ENCODE measurements around the gene LIN7C. TPM values are rescaled to one million over a fixed set of nuclear protein-coding genes. Genes with fewer than 3 reads are reported as not detected.

Gene LIN7C
- polyA plus RNA-seq, 2 of the 4 experiments (the other 2 are of a cell fraction): 10.1 to 31.0 TPM

DNA sequence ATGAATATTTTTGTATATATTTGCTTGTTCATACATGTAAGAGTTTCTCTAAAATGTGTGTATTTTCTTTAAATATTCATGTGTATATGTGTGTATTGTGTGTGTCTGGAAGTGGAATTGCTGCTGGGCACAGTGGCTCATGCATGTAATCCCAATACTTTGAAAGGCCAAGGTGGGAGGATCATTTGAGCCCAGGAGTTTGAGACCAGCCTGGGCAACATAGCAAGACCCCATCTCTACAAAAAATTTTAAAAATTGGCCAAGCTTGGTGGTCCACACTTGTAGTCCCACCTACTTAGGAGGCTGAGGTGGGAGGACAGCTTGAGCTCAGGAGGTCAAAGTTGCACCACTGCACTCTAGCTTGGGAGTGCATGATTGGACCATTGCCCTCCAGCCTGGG, 29.3 kb downstream of the LIN7C start:
- Histone ChIP-seq H3K4me1 (0 out of 3 replicates have a peak, but pooled peaks cover 5% of the 10 kb centered on the region), H3K4me2 (no peak overlapping the region), H3K9me3 (no peaks in the 10 kb centered on the region), H3K4me3 (no peak overlapping the region), H3K27ac (no peak overlapping the region)
- no peak for TF ChIP-seq JUNB (IDR thresholded peaks at IDR 0.05)
- no peak for TF ChIP-seq JUN (IDR thresholded peaks at IDR 0.05)
- TF ChIP-seq, protein P1, sequence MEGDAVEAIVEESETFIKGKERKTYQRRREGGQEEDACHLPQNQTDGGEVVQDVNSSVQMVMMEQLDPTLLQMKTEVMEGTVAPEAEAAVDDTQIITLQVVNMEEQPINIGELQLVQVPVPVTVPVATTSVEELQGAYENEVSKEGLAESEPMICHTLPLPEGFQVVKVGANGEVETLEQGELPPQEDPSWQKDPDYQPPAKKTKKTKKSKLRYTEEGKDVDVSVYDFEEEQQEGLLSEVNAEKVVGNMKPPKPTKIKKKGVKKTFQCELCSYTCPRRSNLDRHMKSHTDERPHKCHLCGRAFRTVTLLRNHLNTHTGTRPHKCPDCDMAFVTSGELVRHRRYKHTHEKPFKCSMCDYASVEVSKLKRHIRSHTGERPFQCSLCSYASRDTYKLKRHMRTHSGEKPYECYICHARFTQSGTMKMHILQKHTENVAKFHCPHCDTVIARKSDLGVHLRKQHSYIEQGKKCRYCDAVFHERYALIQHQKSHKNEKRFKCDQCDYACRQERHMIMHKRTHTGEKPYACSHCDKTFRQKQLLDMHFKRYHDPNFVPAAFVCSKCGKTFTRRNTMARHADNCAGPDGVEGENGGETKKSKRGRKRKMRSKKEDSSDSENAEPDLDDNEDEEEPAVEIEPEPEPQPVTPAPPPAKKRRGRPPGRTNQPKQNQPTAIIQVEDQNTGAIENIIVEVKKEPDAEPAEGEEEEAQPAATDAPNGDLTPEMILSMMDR (IDR thresholded peaks at IDR 0.05): no peak
- ChIA-PET CTCF (interaction anchor here (1.4 to 7.4 kb wide), 4 partner anchors 8 to 294 kb away, joined by 3 to 65 read pairs (median 7); no protein-coding TSS in a partner anchor), POLR2A (no interaction called here)
- DNase-seq (ENCODE audit: low read depth in 1 of 2, low spot score in 1 of 2) (no peak), FAIRE-seq (no peak), ATAC-seq (no peak)

DNA sequence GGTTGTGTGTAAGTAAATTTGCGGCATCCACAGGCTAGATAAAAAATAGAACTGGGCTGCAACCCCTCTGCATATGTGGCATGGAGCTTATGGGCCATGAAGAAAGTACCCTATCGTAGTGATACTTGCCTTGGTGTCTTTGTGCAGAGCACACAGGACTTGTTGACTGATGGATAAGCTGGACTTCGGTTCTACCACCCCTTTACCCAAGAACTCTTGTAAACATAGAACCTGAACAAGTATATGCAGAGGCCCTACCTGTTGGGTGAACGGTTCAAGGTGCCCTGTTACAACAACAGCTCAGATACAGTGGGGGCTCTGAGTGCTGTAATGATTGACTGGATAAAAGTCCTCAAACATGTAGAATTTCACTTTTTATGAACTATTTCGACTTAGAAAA, 30.9 kb downstream of the LIN7C start:
- WGBS (ENCODE audit: missing lambda C conversion rate): 87% methylated on average over 5 of the region's 5 CpGs
- TF ChIP-seq CEBPB (IDR thresholded peaks at IDR 0.05) (no peak), HEYL (CRISPR knock-in tag; IDR thresholded peaks at IDR 0.05) (no peak), TFCP2L1 (CRISPR knock-in tag; IDR thresholded peaks at IDR 0.05) (no peak), CBX2 (IDR thresholded peaks at IDR 0.05; ENCODE audit: borderline replicate concordance, low read depth) (no peak), CBX8 (IDR thresholded peaks at IDR 0.05) (no peak), NFE2L2 (conservative IDR thresholded peaks at IDR 0.05; ENCODE audit: low read length) (no peak), HOXA7 (CRISPR knock-in tag; IDR thresholded peaks at IDR 0.05) (no peak), HOXB5 (CRISPR knock-in tag; IDR thresholded peaks at IDR 0.05) (no peak), RFX5 (IDR thresholded peaks at IDR 0.05) (no peak), RCOR1 (IDR thresholded peaks at IDR 0.05; ENCODE audit: low read depth, low read length) (no peak), MAZ (IDR thresholded peaks at IDR 0.05; ENCODE audit: borderline replicate concordance, low read depth, low read length) (no peak), KDM1A (IDR thresholded peaks at IDR 0.05; ENCODE audit: low read depth) (no peak), ELK1 (IDR thresholded peaks at IDR 0.05; ENCODE audit: low read depth, low read length) (no peak), FOSL2 (IDR thresholded peaks at IDR 0.05) (no peak), FOSL2 (CRISPR knock-in tag; IDR thresholded peaks at IDR 0.05) (no peak), CHD4 (IDR thresholded peaks at IDR 0.05; ENCODE audit: borderline replicate concordance) (no peak), RARB (CRISPR knock-in tag; IDR thresholded peaks at IDR 0.05) (no peak), MYC (IDR thresholded peaks at IDR 0.05; ENCODE audit: borderline replicate concordance, low read length) (no peak)
- TF ChIP-seq, protein P2, sequence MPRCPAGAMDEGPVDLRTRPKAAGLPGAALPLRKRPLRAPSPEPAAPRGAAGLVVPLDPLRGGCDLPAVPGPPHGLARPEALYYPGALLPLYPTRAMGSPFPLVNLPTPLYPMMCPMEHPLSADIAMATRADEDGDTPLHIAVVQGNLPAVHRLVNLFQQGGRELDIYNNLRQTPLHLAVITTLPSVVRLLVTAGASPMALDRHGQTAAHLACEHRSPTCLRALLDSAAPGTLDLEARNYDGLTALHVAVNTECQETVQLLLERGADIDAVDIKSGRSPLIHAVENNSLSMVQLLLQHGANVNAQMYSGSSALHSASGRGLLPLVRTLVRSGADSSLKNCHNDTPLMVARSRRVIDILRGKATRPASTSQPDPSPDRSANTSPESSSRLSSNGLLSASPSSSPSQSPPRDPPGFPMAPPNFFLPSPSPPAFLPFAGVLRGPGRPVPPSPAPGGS (IDR thresholded peaks at IDR 0.05): no peak
- ChIA-PET CTCF (interaction anchor here (1.2 to 7.4 kb wide), 4 partner anchors 9 to 292 kb away, joined by 4 to 65 read pairs (median 8); no protein-coding TSS in a partner anchor), POLR2A (no interaction called here)
- 0 out of 3 replicates have a peak, but pooled peaks cover 5% of the 10 kb centered on the region for H3K4me1 ChIP-seq
- H3K4me2 ChIP-seq: no peak overlapping the region
- no peak overlapping the region for H3K27ac ChIP-seq
- FAIRE-seq (no peak), ATAC-seq (no peak), DNase-seq (ENCODE audit: low read depth in 1 of 2, low spot score in 1 of 2) (no peak)
- H3K4me3 ChIP-seq: no peak overlapping the region
- H3K9me3 ChIP-seq: no peaks in the 10 kb centered on the region

DNA sequence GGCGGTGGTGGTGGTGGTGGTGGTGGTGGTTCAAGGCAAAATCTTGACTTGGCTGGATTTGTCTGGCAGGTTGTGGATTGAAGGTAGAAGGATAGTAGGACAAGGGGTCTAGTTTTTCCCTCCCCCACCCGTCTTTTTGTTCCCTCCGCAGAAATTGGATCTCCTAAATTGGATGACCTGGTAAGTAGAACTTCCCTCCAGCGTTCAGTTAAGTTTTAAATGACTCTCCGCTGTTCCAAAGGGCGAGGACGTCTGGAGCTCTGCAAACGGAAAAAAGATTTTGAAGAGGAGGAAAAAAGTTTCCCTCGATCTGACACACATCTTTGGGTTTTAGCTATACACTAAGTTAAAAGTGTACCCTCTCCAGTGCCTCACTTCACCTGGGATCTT, 33.6 kb downstream of the LIN7C start:
- peak overlapping the region; percentile 94 to 98 for H3K27ac ChIP-seq

More for the DNA sequence above, 33.6 kb downstream of the LIN7C start:
- H3K4me1 ChIP-seq: peaks cover 11% of the 10 kb centered on the region; the same call in 2 of the 3 replicates
- FAIRE-seq (no peak), ATAC-seq (peak; percentile 4 to 17; a peak in 3 of 6 replicates), DNase-seq (ENCODE audit: low read depth in 1 of 2, low spot score in 1 of 2) (no peak)
- H3K9me3 ChIP-seq: no peaks in the 10 kb centered on the region
- peak overlapping the region; percentile 79 for H3K4me2 ChIP-seq
- 4% methylated on average over 8 of the region's 9 CpGs for WGBS (ENCODE audit: missing lambda C conversion rate)
- ChIA-PET CTCF (interaction anchor here (0.6 to 7.4 kb wide), 8 partner anchors 12 to 290 kb away, joined by 3 to 65 read pairs (median 3); no protein-coding TSS in a partner anchor), POLR2A (interaction anchor here (0.6 to 1.8 kb wide), 12 partner anchors 9 to 302 kb away, joined by 3 to 14 read pairs (median 4); partner anchors contain the start of gene CCDC34)
- TF ChIP-seq RCOR1 (IDR thresholded peaks at IDR 0.05; ENCODE audit: low read depth, low read length) (no peak), CBX2 (IDR thresholded peaks at IDR 0.05; ENCODE audit: borderline replicate concordance, low read depth) (no peak), ELK1 (IDR thresholded peaks at IDR 0.05; ENCODE audit: low read depth, low read length) (no peak), HOXB13 (CRISPR knock-in tag; IDR thresholded peaks at IDR 0.05; ENCODE audit: low read depth) (no peak), FOXS1 (CRISPR knock-in tag; IDR thresholded peaks at IDR 0.05) (no peak), RNF2 (IDR thresholded peaks at IDR 0.05; ENCODE audit: borderline replicate concordance, low read depth) (no peak), RFX5 (IDR thresholded peaks at IDR 0.05) (no peak), SREBF2 (IDR thresholded peaks at IDR 0.05) (no peak), BHLHE40 (IDR thresholded peaks at IDR 0.05; ENCODE audit: low read depth, low read length) (no peak), POLR2A (IDR thresholded peaks at IDR 0.05; ENCODE audit: low read length) (no peak), KDM1A (IDR thresholded peaks at IDR 0.05; ENCODE audit: low read depth) (no peak), JUNB (IDR thresholded peaks at IDR 0.05) (no peak)
- TF ChIP-seq, protein P3, sequence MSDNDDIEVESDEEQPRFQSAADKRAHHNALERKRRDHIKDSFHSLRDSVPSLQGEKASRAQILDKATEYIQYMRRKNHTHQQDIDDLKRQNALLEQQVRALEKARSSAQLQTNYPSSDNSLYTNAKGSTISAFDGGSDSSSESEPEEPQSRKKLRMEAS (IDR thresholded peaks at IDR 0.05): no peak
- TF ChIP-seq, protein P4, sequence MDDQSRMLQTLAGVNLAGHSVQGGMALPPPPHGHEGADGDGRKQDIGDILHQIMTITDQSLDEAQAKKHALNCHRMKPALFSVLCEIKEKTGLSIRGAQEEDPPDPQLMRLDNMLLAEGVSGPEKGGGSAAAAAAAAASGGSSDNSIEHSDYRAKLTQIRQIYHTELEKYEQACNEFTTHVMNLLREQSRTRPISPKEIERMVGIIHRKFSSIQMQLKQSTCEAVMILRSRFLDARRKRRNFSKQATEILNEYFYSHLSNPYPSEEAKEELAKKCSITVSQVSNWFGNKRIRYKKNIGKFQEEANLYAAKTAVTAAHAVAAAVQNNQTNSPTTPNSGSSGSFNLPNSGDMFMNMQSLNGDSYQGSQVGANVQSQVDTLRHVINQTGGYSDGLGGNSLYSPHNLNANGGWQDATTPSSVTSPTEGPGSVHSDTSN (IDR thresholded peaks at IDR 0.05): no peak
- peak overlapping the region; percentile 89 for H3K4me3 ChIP-seq
